Frontal cortex (tissue), 1 donor: ENCODE results near the gene PSME4. TPM values are rescaled to one million over a fixed set of nuclear protein-coding genes. Genes with fewer than 3 reads are reported as not detected.

Experiments
- small RNA-seq: library from RNA; depleted of rRNA; stranded (forward); fragments of <200 nt; gene quantifications from one replicate; pipeline ENCODE3, GENCODE V24; 2014
- total RNA-seq: library from RNA; depleted of rRNA; stranded (reverse); fragments of >200 nt; gene quantifications from one replicate; pipeline ENCODE4 v1.2.3, GENCODE V29; 2014

Gene PSME4
- total RNA-seq, 1 donor from 2014 or later: 31.8 TPM

Small RNA genes within 50 kb of the gene (small RNA-seq; reads per million reads assigned to genes)
- gene MIR3682: not detected

Other genes starting within 250 kb of the PSME4 start
- gene CHAC2, start 203.2 kb downstream of the PSME4 start, total RNA-seq: 6.5 TPM
- 80.7 TPM for gene ASB3, start 184.0 kb downstream of the PSME4 start, total RNA-seq
- gene ERLEC1, start 183.9 kb downstream of the PSME4 start, total RNA-seq: 54.2 TPM
- 18.3 TPM for gene GPR75, start 111.0 kb downstream of the PSME4 start, total RNA-seq
- 22.4 TPM for gene ACYP2, start 144.6 kb upstream of the PSME4 start, total RNA-seq